WERI-Rb-1 (cell line): Measurements from ENCODE around the gene BATF.

Experiments
- DNase-seq: peaks from one replicate; pipeline ENCODE4 v3.0.0-alpha.2; 2020
- H3K27ac ChIP-seq: fragments of 250-450 bp; sonication (Bioruptor Pico); 2 replicates; pipeline ENCODE4 v1.5.1; 2020; ENCODE audit warnings: mild to moderate bottlenecking, moderate library complexity
- H3K27me3 ChIP-seq: fragments of 250-450 bp; sonication (Bioruptor Pico); 2 replicates; pipeline ENCODE4 v1.5.1; 2021; ENCODE audit warnings: mild to moderate bottlenecking, low read depth, moderate library complexity; ENCODE audit not compliant: insufficient read depth, severe bottlenecking
- H3K36me3 ChIP-seq: fragments of 250-450 bp; sonication (Bioruptor Pico); 2 replicates; pipeline ENCODE4 v1.5.1; 2020; ENCODE audit warnings: mild to moderate bottlenecking, moderate library complexity
- H3K4me3 ChIP-seq: 2 replicates; pipeline ENCODE4 v1.5.1; 2011; ENCODE audit warnings: low read depth, mild to moderate bottlenecking, control low read depth, low read length
- H3K9me3 ChIP-seq: fragments of 250-450 bp; sonication (Bioruptor Pico); 2 replicates; pipeline ENCODE4 v1.5.1; 2021; ENCODE audit warnings: mild to moderate bottlenecking, moderate library complexity; ENCODE audit not compliant: severe bottlenecking
- CTCF ChIP-seq: IDR thresholded peaks from 2 replicates; pipeline ENCODE4 v1.5.1; 2011; ENCODE audit warnings: low read depth, mild to moderate bottlenecking, control low read depth, inconsistent platforms, low read length

BATF gene

GRCh38 chr14:75543786-75544185, 21.5 kb downstream of the BATF start:
- Histone ChIP-seq H3K36me3 (no peaks in the 10 kb centered on the region), H3K4me3 (no peak overlapping the region), H3K9me3 (no peaks in the 10 kb centered on the region), H3K27me3 (no peaks in the 10 kb centered on the region), H3K27ac (no peak overlapping the region)
- no peak for TF ChIP-seq CTCF
- DNase-seq, result no peak

- no peak overlapping the region for H3K27ac ChIP-seq
- no peak overlapping the region for H3K4me3 ChIP-seq
Measured at GRCh38 chr14:75545907-75546306, 23.6 kb downstream of the BATF start.

GRCh38 chr14:75547552-75548250, 25.4 kb downstream of the BATF start:
- TF ChIP-seq CTCF, result no peak
- Histone ChIP-seq H3K27ac (no peak overlapping the region), H3K27me3 (no peaks in the 10 kb centered on the region), H3K4me3 (no peak overlapping the region), H3K9me3 (no peaks in the 10 kb centered on the region), H3K36me3 (no peaks in the 10 kb centered on the region)
- DNase-seq, result no peak

More at GRCh38 chr14:75545907-75546306, 23.6 kb downstream of the BATF start:
- Histone ChIP-seq H3K9me3 (no peaks in the 10 kb centered on the region), H3K27me3 (no peaks in the 10 kb centered on the region), H3K36me3 (no peaks in the 10 kb centered on the region)
- no peak for TF ChIP-seq CTCF
- DNase-seq, result no peak

GRCh38 chr14:75548544-75548943, 26.3 kb downstream of the BATF start:
- Histone ChIP-seq H3K9me3 (no peaks in the 10 kb centered on the region), H3K4me3 (no peak overlapping the region), H3K27me3 (no peaks in the 10 kb centered on the region), H3K36me3 (no peaks in the 10 kb centered on the region), H3K27ac (no peak overlapping the region)
- DNase-seq, result no peak
- no peak for TF ChIP-seq CTCF

- H3K27ac ChIP-seq, result no peak overlapping the region
- H3K27me3 ChIP-seq, result no peaks in the 10 kb centered on the region
- no peak overlapping the region for H3K4me3 ChIP-seq
- no peak for TF ChIP-seq CTCF
- no peaks in the 10 kb centered on the region for H3K9me3 ChIP-seq
- no peak for DNase-seq
- no peaks in the 10 kb centered on the region for H3K36me3 ChIP-seq
Measured at GRCh38 chr14:75549169-75549568, 26.9 kb downstream of the BATF start.

- Histone ChIP-seq H3K36me3 (no peaks in the 10 kb centered on the region), H3K27ac (no peak overlapping the region), H3K4me3 (no peak overlapping the region), H3K9me3 (no peaks in the 10 kb centered on the region), H3K27me3 (no peaks in the 10 kb centered on the region)
- DNase-seq, result no peak
- TF ChIP-seq CTCF, result no peak
Measured at GRCh38 chr14:75551021-75551420, 28.8 kb downstream of the BATF start.
